ENCODE results near the gene PEPD.
A peak's percentile ranks its signal among the peaks of the same experiment; 100 is the strongest.
"Not testable (repeated sequence)": the region's sequence is repeated elsewhere in the genome, so short reads cannot be mapped to it uniquely, and the experiment has no call there.

PEPD gene

DNA sequence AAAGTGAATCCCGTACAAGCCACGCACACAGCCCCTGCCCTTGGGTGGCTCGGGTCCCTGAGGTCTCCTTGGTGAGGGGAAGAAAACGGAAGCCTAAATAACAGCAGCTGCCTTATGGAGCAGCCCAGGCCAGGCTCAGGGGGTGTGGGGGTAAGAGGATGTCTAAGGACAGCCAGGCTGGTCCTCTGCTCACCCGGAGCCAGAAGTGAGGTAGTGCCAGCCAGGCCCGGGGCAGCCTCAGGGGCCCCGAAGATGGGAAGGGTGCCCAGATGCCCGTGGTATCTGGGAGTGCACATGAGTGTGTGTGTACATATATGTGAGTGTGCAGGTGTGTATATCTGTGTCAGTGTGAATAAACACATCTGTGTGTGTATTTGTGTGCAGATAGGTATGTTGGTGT is 38.4 kb upstream of the PEPD start:
- ChIA-PET POLR2A (no interaction called here), CTCF (no interaction called here)
- DNase-seq: no peak
- H3K4me3 ChIP-seq (ENCODE audit: control insufficient read depth in 1 of 7, extremely low read depth in 1 of 7, insufficient read depth in 4 of 7, low read depth in 2 of 7, low read length in 6 of 7): no peak overlapping the region
- WGBS (ENCODE audit: insufficient coverage): 100% methylated on average over 6 of the region's 8 CpGs
- H3K36me3 ChIP-seq (ENCODE audit: control insufficient read depth in 4 of 4, insufficient read depth in 4 of 4, low read length in 3 of 4): no peaks in the 10 kb centered on the region
- peaks cover 0 to 15% (median 4%) of the 10 kb centered on the region in 5 experiments for H3K27me3 ChIP-seq (replicated peaks in 2 of 5; ENCODE audit: control insufficient read depth in 4 of 5, insufficient read depth in 5 of 5, low read length in 4 of 5)
- no peaks in the 10 kb centered on the region for H3K4me1 ChIP-seq (ENCODE audit: control extremely low read depth in 1 of 4, control insufficient read depth in 4 of 4, insufficient read depth in 4 of 4, low read length in 3 of 4)
- H3K9me3 ChIP-seq (ENCODE audit: control extremely low read depth in 1 of 5, control insufficient read depth in 4 of 5, insufficient read depth in 2 of 5, low read depth in 1 of 5, low read length in 4 of 5): no peaks in the 10 kb centered on the region
- no peak overlapping the region for H3K27ac ChIP-seq (ENCODE audit: insufficient read depth in 1 of 2, low read depth in 1 of 2, low read length in 2 of 2, poor library complexity in 1 of 2, severe bottlenecking in 2 of 2)

DNA sequence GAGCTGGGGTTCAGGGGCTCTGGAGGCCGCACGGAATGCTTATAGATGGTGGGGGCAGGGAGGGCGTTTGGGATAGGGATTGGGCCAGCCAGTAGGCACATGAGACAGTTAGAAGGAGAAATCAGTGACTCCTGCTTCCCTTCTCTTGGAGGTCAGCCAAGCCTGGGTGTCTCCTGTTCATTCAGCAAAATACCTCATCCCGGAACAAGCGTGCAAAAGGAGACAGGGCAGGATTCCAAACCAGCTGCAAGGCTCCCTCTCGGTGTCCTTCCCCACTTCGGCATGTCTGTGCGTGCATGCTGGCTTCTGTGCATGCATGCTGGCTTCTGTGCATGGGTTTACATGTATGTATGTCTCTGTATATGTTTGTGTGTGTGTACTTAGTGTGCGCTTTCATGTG is 37.3 kb upstream of the PEPD start:
- Histone ChIP-seq H3K36me3 (ENCODE audit: control insufficient read depth in 4 of 4, insufficient read depth in 4 of 4, low read length in 3 of 4) (no peaks in the 10 kb centered on the region), H3K4me1 (ENCODE audit: control extremely low read depth in 1 of 4, control insufficient read depth in 4 of 4, insufficient read depth in 4 of 4, low read length in 3 of 4) (no peaks in the 10 kb centered on the region), H3K27ac (ENCODE audit: insufficient read depth in 1 of 2, low read depth in 1 of 2, low read length in 2 of 2, poor library complexity in 1 of 2, severe bottlenecking in 2 of 2) (no peak overlapping the region), H3K27me3 (replicated peaks in 2 of 5; ENCODE audit: control insufficient read depth in 4 of 5, insufficient read depth in 5 of 5, low read length in 4 of 5) (peaks cover 0 to 11% (median 4%) of the 10 kb centered on the region in 5 experiments), H3K9me3 (ENCODE audit: control extremely low read depth in 1 of 5, control insufficient read depth in 4 of 5, insufficient read depth in 2 of 5, low read depth in 1 of 5, low read length in 4 of 5) (no peaks in the 10 kb centered on the region), H3K4me3 (ENCODE audit: control insufficient read depth in 1 of 7, extremely low read depth in 1 of 7, insufficient read depth in 4 of 7, low read depth in 2 of 7, low read length in 6 of 7) (no peak overlapping the region)
- POLR2A ChIA-PET: no interaction called here
- no peak for DNase-seq
- CTCF ChIA-PET: no interaction called here
- 97% methylated on average over 9 of the region's 9 CpGs for WGBS (ENCODE audit: insufficient coverage)

DNA sequence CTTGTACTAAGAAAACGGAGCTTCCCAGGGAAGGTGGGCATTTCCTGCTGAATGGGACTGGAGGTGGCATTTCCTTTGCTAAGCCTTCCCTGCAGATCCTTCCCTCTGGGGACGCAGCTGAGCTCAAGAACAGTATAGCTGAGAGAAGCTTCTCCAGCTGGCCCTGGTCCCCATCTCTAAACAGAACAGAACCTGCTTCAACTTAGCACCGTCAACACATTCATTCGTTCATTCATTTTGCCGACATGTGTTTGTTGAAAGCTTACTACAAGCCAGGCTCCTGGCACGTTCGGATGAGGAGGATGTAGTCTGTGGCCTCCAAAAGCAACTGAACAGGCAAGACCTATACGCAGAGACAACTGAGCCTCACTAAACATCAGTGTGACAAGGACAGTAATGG is 36.6 kb upstream of the PEPD start:
- H3K27me3 ChIP-seq (replicated peaks in 2 of 5; ENCODE audit: control insufficient read depth in 4 of 5, insufficient read depth in 5 of 5, low read length in 4 of 5): peaks cover 0 to 11% (median 4%) of the 10 kb centered on the region in 5 experiments
- no peaks in the 10 kb centered on the region for H3K9me3 ChIP-seq (ENCODE audit: control extremely low read depth in 1 of 5, control insufficient read depth in 4 of 5, insufficient read depth in 2 of 5, low read depth in 1 of 5, low read length in 4 of 5)
- ChIA-PET POLR2A (no interaction called here), CTCF (no interaction called here)
- H3K4me3 ChIP-seq (ENCODE audit: control insufficient read depth in 1 of 7, extremely low read depth in 1 of 7, insufficient read depth in 4 of 7, low read depth in 2 of 7, low read length in 6 of 7): no peak overlapping the region
- no peaks in the 10 kb centered on the region for H3K4me1 ChIP-seq (ENCODE audit: control extremely low read depth in 1 of 4, control insufficient read depth in 4 of 4, insufficient read depth in 4 of 4, low read length in 3 of 4)
- WGBS (ENCODE audit: insufficient coverage): 85% methylated on average over 8 of the region's 8 CpGs
- H3K27ac ChIP-seq (ENCODE audit: insufficient read depth in 1 of 2, low read depth in 1 of 2, low read length in 2 of 2, poor library complexity in 1 of 2, severe bottlenecking in 2 of 2): no peak overlapping the region
- no peaks in the 10 kb centered on the region for H3K36me3 ChIP-seq (ENCODE audit: control insufficient read depth in 4 of 4, insufficient read depth in 4 of 4, low read length in 3 of 4)
- no peak for DNase-seq

DNA sequence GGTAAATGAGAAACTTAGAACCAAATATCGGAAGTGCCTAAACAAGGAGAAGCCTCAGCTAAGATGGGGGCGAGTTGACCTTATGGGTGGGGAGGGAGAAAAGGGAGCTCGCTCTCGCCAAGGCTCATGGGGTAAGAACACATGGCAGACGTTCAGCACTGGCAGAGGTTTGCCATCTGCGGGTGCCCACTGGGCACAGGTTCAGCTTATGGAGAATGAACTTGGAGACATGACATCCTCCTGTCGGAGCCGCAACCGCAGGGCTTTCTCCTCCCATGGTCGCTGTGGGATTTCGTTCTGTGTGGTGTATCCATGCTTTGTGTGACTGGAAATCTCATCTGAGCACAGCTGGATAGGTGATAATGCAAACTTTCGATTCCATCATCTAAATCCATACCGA is 36.1 kb upstream of the PEPD start:
- Histone ChIP-seq H3K36me3 (ENCODE audit: control insufficient read depth in 4 of 4, insufficient read depth in 4 of 4, low read length in 3 of 4) (no peaks in the 10 kb centered on the region), H3K27me3 (replicated peaks in 2 of 5; ENCODE audit: control insufficient read depth in 4 of 5, insufficient read depth in 5 of 5, low read length in 4 of 5) (peaks cover 0 to 9% (median 2%) of the 10 kb centered on the region in 5 experiments), H3K27ac (ENCODE audit: insufficient read depth in 1 of 2, low read depth in 1 of 2, low read length in 2 of 2, poor library complexity in 1 of 2, severe bottlenecking in 2 of 2) (no peak overlapping the region), H3K9me3 (ENCODE audit: control extremely low read depth in 1 of 5, control insufficient read depth in 4 of 5, insufficient read depth in 2 of 5, low read depth in 1 of 5, low read length in 4 of 5) (no peaks in the 10 kb centered on the region), H3K4me3 (ENCODE audit: control insufficient read depth in 1 of 7, extremely low read depth in 1 of 7, insufficient read depth in 4 of 7, low read depth in 2 of 7, low read length in 6 of 7) (no peak overlapping the region), H3K4me1 (ENCODE audit: control extremely low read depth in 1 of 4, control insufficient read depth in 4 of 4, insufficient read depth in 4 of 4, low read length in 3 of 4) (no peaks in the 10 kb centered on the region)
- WGBS (ENCODE audit: insufficient coverage): 95% methylated on average over 9 of the region's 13 CpGs
- no peak for DNase-seq
- ChIA-PET POLR2A (no interaction called here), CTCF (no interaction called here)

DNA sequence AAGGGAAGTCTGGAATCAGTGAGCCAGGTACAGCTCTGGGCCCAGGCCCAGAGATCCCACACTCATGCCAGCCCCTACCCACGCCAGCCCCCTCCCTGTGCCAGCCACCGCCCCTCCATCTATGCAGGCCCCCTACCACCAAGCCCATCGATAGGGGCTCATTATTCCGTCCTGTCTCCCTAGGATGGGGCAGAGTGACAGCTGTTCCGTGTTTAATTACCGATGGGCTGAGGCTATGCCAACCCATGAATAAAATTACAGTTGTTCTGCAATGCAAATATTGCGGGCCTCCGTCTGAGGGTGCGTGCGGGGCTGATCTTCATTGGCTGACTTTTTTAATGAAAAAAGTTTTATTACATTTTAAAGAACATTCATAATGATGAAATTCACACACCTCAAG is 35.6 kb upstream of the PEPD start:
- CTCF ChIA-PET: interaction anchor here (1.1 kb wide), 1 partner anchor 23 kb away, joined by 3 read pairs; no protein-coding TSS in a partner anchor

DNA sequence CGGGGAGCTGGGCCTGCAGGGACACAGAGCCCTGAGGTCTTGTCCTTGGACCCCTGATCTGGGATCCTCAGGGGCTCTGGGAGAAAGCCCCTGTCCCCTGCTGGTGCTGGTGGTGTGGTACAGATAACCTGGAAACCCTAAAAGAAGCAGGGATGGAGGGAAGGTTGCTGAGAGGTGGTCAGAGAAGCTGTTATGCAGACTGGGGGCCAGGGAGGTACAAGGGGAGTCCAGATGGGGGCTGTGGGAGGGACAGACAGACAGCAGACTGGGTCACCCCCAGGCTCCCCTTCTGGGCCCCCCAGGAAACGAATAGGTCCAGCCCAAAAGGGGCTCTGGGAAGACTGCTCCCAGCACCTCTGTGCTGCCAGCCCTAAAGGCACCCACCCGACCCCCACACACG is 34.7 kb upstream of the PEPD start:
- 72% methylated on average over 4 of the region's 4 CpGs for WGBS (ENCODE audit: insufficient coverage)
- CTCF ChIA-PET: interaction anchor here (1.1 kb wide), 1 partner anchor 24 kb away, joined by 3 read pairs; no protein-coding TSS in a partner anchor
- POLR2A ChIA-PET: no interaction called here

More for the DNA sequence above, 35.6 kb upstream of the PEPD start:
- Histone ChIP-seq H3K27me3 (replicated peaks in 2 of 5; ENCODE audit: control insufficient read depth in 4 of 5, insufficient read depth in 5 of 5, low read length in 4 of 5) (peaks cover 0 to 4% (median 1%) of the 10 kb centered on the region in 5 experiments), H3K27ac (ENCODE audit: insufficient read depth in 1 of 2, low read depth in 1 of 2, low read length in 2 of 2, poor library complexity in 1 of 2, severe bottlenecking in 2 of 2) (no peak overlapping the region), H3K4me3 (ENCODE audit: control insufficient read depth in 1 of 7, extremely low read depth in 1 of 7, insufficient read depth in 4 of 7, low read depth in 2 of 7, low read length in 6 of 7) (no peak overlapping the region), H3K9me3 (ENCODE audit: control extremely low read depth in 1 of 5, control insufficient read depth in 4 of 5, insufficient read depth in 2 of 5, low read depth in 1 of 5, low read length in 4 of 5) (no peaks in the 10 kb centered on the region), H3K36me3 (ENCODE audit: control insufficient read depth in 4 of 4, insufficient read depth in 4 of 4, low read length in 3 of 4) (no peaks in the 10 kb centered on the region), H3K4me1 (ENCODE audit: control extremely low read depth in 1 of 4, control insufficient read depth in 4 of 4, insufficient read depth in 4 of 4, low read length in 3 of 4) (no peaks in the 10 kb centered on the region)
- no peak for DNase-seq
- WGBS (ENCODE audit: insufficient coverage): 91% methylated on average over 5 of the region's 10 CpGs
- POLR2A ChIA-PET: no interaction called here

DNA sequence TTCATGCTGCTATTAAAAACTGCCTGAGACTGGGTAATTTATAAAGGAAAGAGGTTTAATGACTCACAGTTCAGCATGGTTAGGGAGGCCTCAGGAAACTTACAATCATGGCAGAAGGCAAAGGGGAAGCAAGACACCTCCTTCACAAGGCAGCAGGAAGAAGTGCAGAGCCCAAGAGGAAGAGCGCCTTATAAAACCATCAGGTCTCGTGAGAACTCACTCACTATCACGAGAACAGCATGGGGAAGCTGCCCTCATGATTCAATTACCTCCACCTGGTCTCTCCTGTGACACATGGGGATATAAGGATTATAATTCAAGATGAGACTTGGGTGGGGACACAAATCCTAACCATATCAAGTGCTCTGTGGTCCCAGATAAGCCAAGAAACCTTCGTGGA is 34.1 kb upstream of the PEPD start:
- H3K4me1 ChIP-seq (ENCODE audit: control extremely low read depth in 1 of 4, control insufficient read depth in 4 of 4, insufficient read depth in 4 of 4, low read length in 3 of 4); H3K27ac ChIP-seq (ENCODE audit: insufficient read depth in 1 of 2, low read depth in 1 of 2, low read length in 2 of 2, poor library complexity in 1 of 2, severe bottlenecking in 2 of 2); CTCF ChIA-PET; H3K36me3 ChIP-seq (ENCODE audit: control insufficient read depth in 4 of 4, insufficient read depth in 4 of 4, low read length in 3 of 4); H3K9me3 ChIP-seq (ENCODE audit: control extremely low read depth in 1 of 5, control insufficient read depth in 4 of 5, insufficient read depth in 2 of 5, low read depth in 1 of 5, low read length in 4 of 5); POLR2A ChIA-PET; H3K4me3 ChIP-seq (ENCODE audit: control insufficient read depth in 1 of 7, extremely low read depth in 1 of 7, insufficient read depth in 4 of 7, low read depth in 2 of 7, low read length in 6 of 7); H3K27me3 ChIP-seq (replicated peaks in 2 of 5; ENCODE audit: control insufficient read depth in 4 of 5, insufficient read depth in 5 of 5, low read length in 4 of 5): not testable (repeated sequence)
- WGBS (ENCODE audit: insufficient coverage): no CpG with 5 or more reads among the region's 4 CpGs
- DNase-seq: peak in 1 of 3 donors; percentile 1

More for the DNA sequence above, 34.7 kb upstream of the PEPD start:
- DNase-seq: no peak
- H3K27me3 ChIP-seq (replicated peaks in 2 of 5; ENCODE audit: control insufficient read depth in 4 of 5, insufficient read depth in 5 of 5, low read length in 4 of 5): peaks cover 0 to 4% (median 1%) of the 10 kb centered on the region in 5 experiments
- no peaks in the 10 kb centered on the region for H3K36me3 ChIP-seq (ENCODE audit: control insufficient read depth in 4 of 4, insufficient read depth in 4 of 4, low read length in 3 of 4)
- H3K27ac ChIP-seq (ENCODE audit: insufficient read depth in 1 of 2, low read depth in 1 of 2, low read length in 2 of 2, poor library complexity in 1 of 2, severe bottlenecking in 2 of 2): no peak overlapping the region
- no peak overlapping the region for H3K4me3 ChIP-seq (ENCODE audit: control insufficient read depth in 1 of 7, extremely low read depth in 1 of 7, insufficient read depth in 4 of 7, low read depth in 2 of 7, low read length in 6 of 7)
- H3K4me1 ChIP-seq (ENCODE audit: control extremely low read depth in 1 of 4, control insufficient read depth in 4 of 4, insufficient read depth in 4 of 4, low read length in 3 of 4): no peaks in the 10 kb centered on the region
- no peaks in the 10 kb centered on the region for H3K9me3 ChIP-seq (ENCODE audit: control extremely low read depth in 1 of 5, control insufficient read depth in 4 of 5, insufficient read depth in 2 of 5, low read depth in 1 of 5, low read length in 4 of 5)

Measured in common myeloid progenitor, CD34-positive (primary cell).